Spinal cord (tissue), 10 donors: ENCODE measurements around the gene LRRC4C. TPM values are rescaled to one million over a fixed set of nuclear protein-coding genes. Genes with fewer than 3 reads are reported as not detected.

Source experiments
- DNase-seq, 6 donors: peaks; one replicate each; pipeline versions ENCODE4 v3.0.0 to v3.0.0-alpha.2; 2013 to 2015; ENCODE audit warnings: low spot score in 6 of 6, low read depth in 4 of 6
- H3K27ac ChIP-seq: one replicate; pipeline ENCODE4 v1.5.1; 2013; ENCODE audit warnings: low read depth, low read length, control low read depth
- H3K27me3 ChIP-seq: one replicate; pipeline ENCODE4 v1.6.1; 2013; ENCODE audit warnings: low read length; ENCODE audit not compliant: control insufficient read depth, insufficient read depth
- H3K36me3 ChIP-seq: one replicate; pipeline ENCODE4 v1.6.1; 2013; ENCODE audit warnings: low read length; ENCODE audit not compliant: control insufficient read depth, insufficient read depth
- H3K4me1 ChIP-seq: one replicate; pipeline ENCODE4 v1.6.1; 2013; ENCODE audit warnings: low read length; ENCODE audit not compliant: control insufficient read depth, insufficient read depth
- H3K4me3 ChIP-seq: one replicate; pipeline ENCODE4 v1.5.1; 2013; ENCODE audit warnings: low read depth, low read length, control low read depth
- H3K9me3 ChIP-seq: one replicate; pipeline ENCODE4 v1.6.1; 2013; ENCODE audit warnings: low read length; ENCODE audit not compliant: control insufficient read depth, insufficient read depth
- WGBS: methylation state at CpG from one replicate; pipeline ENCODE4 v1.1.5; 2013; ENCODE audit warnings: missing lambda C conversion rate; ENCODE audit not compliant: insufficient coverage; 5-methylcytosine and 5-hydroxymethylcytosine counted together
- polyA plus RNA-seq, 2 donors: library from polyadenylated mRNA; unstranded; fragments of 120-200 nt; gene quantifications; one replicate each; pipeline ENCODE4 v1.2.1, GENCODE V29; 2013; ENCODE audit not compliant: insufficient read length in 2 of 2
- total RNA-seq, 2 donors: library from RNA; depleted of rRNA in 1 of 2; stranded (reverse); fragments of 120-200 nt in 1 of 2; fragments of >200 nt in 1 of 2; gene quantifications; one replicate each; pipeline versions ENCODE4 v1.2.3 to v1.2.4, GENCODE V29; 2013 to 2014
- donor health status: healthy.

LRRC4C gene
- total and polyA plus RNA-seq, 4 donors: 25.6 to 54.9 (median 39.0) TPM

DNA sequence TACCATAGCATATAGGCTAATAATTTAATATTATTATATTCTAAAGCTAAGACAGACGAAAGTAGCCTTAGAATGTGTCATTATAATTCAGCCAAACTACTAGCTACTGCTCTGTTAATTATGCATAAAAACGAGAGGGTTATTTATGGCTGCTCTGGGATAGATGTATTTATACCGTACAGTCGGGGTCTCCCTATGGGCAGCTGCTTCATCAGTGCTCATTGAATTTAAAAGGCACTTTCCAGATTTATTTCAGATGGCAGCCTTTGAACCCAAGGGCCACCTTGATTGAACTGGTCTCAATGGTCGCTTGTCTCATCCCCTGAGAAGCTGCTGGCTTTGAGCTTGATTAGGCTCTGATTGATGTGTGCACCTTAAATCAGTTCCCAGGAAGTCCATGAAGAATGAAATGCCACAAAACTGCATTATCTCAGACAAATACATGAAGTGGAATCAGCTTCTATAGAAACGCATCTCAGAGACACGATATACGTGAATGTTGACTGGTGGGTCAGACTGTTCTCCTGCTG is 377.6 kb downstream of the LRRC4C start:
- Histone ChIP-seq H3K9me3 (no peaks in the 10 kb centered on the region), H3K4me1 (no peaks in the 10 kb centered on the region), H3K27me3 (no peaks in the 10 kb centered on the region), H3K4me3 (no peak overlapping the region), H3K27ac (no peak overlapping the region), H3K36me3 (no peaks in the 10 kb centered on the region)
- WGBS: 53% methylated on average over 6 of the region's 8 CpGs
- peak in 1 of 6 donors; percentile 10 for DNase-seq

DNA sequence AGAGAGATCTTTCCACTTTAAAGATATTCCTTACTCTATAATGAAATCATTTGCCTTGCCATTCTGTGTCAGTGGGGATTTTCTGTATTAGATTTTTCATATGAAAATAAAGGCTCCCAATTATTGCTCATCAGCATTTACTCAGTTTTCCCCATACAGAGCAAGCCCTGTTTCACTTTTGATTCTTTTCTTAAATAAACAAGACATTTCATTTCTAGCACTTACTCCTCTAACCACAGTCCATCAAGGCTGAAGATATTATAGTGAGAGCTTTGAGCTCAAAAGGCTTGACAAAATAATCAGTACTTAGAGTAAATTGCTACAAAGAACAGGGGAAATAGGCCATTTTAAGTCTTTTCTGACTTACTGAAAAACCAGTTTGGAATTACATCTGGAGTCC is 385.1 kb downstream of the LRRC4C start:
- DNase-seq: no peak
- Histone ChIP-seq H3K27ac (no peak overlapping the region), H3K36me3 (no peaks in the 10 kb centered on the region), H3K4me1 (no peaks in the 10 kb centered on the region), H3K4me3 (no peak overlapping the region), H3K9me3 (no peaks in the 10 kb centered on the region), H3K27me3 (no peaks in the 10 kb centered on the region)

DNA sequence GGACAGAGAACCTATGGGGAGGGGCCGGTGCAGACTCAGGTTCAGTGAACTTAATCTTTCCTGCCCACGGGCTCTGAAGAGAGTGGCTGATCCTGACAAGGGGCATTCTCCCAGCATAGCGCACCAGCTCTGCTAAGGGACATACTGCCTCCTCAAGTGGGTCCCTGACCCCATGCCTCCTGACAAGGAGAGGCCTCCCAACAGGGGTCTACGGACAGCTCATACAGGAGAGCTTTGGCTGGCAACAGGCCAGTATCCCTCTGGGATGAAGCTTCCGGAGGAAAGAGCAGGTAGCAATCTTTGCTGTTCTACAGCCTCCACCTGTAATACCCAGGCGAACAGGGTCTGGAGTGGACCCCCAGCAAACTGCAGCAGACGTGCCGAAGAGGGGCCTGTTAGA is 394.0 kb downstream of the LRRC4C start:
- WGBS: 100% methylated on average over 4 of the region's 8 CpGs
- H3K9me3 ChIP-seq: peaks cover 1% of the 10 kb centered on the region
- H3K36me3 ChIP-seq: no peaks in the 10 kb centered on the region
- no peaks in the 10 kb centered on the region for H3K27me3 ChIP-seq
- no peak overlapping the region for H3K4me3 ChIP-seq
- H3K4me1 ChIP-seq: no peaks in the 10 kb centered on the region
- no peak overlapping the region for H3K27ac ChIP-seq
- no peak for DNase-seq

DNA sequence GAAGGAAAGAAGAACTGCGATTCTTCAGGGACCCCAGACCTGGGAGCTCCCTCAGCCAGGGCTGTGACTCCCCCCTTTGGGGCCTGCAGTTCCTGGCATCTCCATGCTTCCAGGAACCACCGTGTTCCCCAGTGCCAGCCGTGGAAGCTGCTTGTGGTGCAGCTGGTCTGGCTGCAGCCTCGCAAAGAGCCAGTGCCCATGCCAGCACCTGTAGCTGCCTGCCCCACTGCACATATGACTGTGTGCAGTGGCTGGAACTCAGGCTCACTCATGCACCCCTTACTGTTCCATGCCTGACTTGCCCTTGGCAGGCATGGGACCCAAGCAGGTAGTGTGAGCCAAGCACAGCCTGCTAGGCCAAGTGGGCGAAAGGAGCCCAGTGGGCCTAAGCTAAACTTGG is 401.3 kb downstream of the LRRC4C start:
- no peaks in the 10 kb centered on the region for H3K27me3 ChIP-seq
- WGBS: 81% methylated on average over 4 of the region's 5 CpGs
- DNase-seq: no peak
- no peak overlapping the region for H3K27ac ChIP-seq
- H3K4me1 ChIP-seq: no peaks in the 10 kb centered on the region
- H3K9me3 ChIP-seq: no peaks in the 10 kb centered on the region
- H3K4me3 ChIP-seq: no peak overlapping the region
- H3K36me3 ChIP-seq: peaks cover 5% of the 10 kb centered on the region

DNA sequence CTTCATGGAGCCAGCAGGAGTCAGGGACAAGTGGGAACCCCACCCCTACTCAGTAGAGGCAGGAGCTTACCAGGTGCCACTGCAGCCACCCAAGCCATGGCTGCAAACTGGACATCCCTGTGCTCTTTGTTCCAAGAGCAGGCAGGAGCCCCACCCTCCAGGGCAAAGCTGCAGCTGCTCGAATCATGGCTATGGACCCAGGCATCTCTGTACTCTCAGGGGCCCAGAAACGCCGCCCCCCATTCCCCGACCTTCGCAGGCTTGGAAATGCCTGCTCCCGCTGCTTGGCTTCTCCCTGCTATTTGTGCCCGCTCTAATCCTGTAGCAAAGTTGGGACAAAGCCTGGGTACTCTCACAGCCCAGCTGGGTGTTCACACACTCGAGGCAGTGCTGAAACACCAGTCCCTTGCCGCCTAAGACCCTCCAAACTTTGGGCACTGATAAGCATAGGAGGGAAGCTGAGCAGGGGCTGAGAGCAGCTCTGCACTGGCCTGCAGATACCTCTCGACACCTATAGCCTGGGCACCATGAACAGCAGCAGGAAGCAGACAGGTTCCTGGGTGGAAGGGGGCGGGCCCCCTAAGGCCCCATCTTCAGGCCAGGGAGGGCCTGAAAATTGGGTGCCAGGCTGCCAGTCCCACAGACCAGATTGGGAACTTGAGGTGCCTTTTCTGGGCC is 402.4 kb downstream of the LRRC4C start:
- Histone ChIP-seq H3K36me3 (peaks cover 5% of the 10 kb centered on the region), H3K4me3 (no peak overlapping the region), H3K9me3 (no peaks in the 10 kb centered on the region), H3K4me1 (no peaks in the 10 kb centered on the region), H3K27ac (no peak overlapping the region), H3K27me3 (no peaks in the 10 kb centered on the region)
- WGBS: 81% methylated on average over 11 of the region's 11 CpGs
- DNase-seq: no peak

DNA sequence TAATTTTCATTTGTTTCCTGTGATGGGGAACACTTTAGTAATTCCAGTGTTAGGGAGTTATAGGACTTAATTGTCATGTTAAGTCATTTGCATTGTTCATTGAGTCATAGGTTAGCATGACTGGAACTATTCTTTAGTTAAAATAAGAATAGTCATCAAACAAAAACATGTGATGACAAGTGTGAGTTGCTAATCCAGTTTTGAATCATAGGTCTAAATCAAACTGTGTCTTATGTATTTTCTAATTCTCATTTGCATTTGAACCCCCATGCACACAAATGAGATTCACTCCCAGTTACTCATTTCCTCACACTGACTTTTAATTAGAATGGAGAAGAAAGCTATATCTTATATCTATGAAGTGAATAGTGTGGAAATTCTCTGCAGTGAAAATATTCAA is 405.6 kb downstream of the LRRC4C start:
- Histone ChIP-seq H3K9me3 (no peaks in the 10 kb centered on the region), H3K27ac (no peak overlapping the region), H3K4me1 (no peaks in the 10 kb centered on the region), H3K36me3 (peaks cover 5% of the 10 kb centered on the region), H3K4me3 (no peak overlapping the region), H3K27me3 (no peaks in the 10 kb centered on the region)
- DNase-seq: no peak

DNA sequence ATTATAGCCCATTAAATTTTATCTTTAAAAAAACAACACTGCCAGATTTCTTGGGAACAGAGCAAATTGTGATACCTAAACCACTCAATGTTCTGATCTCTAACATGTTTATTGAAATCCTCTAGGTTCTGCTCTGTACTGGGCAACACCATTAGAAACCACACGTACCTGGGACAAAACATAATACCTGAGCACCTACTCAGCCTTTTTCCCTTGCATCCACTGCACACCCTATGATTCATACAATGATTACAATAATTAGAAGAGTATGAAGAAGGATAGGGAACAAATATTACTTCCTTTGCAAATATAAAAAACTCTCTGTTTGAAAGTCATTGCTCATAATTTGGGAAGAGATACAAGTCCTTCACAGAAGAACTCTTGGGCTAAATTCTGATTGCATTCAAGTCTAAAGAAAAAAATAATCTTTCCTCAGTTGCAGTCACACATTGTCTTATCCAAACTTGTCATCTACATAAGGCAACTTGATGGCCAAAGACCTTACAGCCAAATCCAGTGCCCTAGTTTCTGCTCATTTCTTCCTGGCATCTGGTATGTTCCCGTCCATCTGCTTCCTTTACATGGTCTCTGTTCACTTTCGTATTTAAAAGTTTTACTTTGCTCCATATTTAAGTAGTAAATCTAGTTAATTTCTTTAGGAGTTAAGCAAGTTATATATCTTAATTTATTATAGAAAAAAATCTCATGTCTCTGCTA is 407.4 kb downstream of the LRRC4C start:
- no CpG with 5 or more reads among the region's 3 CpGs for WGBS
- H3K4me3 ChIP-seq: no peak overlapping the region
- no peaks in the 10 kb centered on the region for H3K4me1 ChIP-seq
- no peaks in the 10 kb centered on the region for H3K9me3 ChIP-seq
- peak in 1 of 6 donors; percentile 49 for DNase-seq
- no peaks in the 10 kb centered on the region for H3K36me3 ChIP-seq
- no peaks in the 10 kb centered on the region for H3K27me3 ChIP-seq
- H3K27ac ChIP-seq: no peak overlapping the region

DNA sequence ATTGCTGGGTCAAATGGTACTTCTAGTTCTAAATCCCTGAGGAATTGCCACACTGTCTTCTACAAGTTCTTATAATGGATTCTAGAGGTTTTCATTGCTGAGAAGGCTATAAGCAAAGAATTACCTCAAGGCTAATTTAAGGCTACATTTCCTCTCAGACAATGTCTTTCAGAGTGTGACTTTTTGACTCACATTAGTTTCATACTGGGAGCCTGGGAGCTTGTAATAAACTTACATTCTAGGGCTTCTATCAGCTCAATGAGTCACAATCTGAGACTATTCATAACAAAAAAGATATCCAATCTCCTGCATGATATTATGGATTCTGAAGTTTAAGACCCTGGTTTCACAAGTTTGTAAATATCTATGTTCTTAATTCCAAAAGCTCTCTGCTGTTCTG is 408.7 kb downstream of the LRRC4C start:
- Histone ChIP-seq H3K27ac (no peak overlapping the region), H3K4me3 (no peak overlapping the region), H3K36me3 (no peaks in the 10 kb centered on the region), H3K9me3 (no peaks in the 10 kb centered on the region), H3K4me1 (no peaks in the 10 kb centered on the region), H3K27me3 (no peaks in the 10 kb centered on the region)
- no peak for DNase-seq

DNA sequence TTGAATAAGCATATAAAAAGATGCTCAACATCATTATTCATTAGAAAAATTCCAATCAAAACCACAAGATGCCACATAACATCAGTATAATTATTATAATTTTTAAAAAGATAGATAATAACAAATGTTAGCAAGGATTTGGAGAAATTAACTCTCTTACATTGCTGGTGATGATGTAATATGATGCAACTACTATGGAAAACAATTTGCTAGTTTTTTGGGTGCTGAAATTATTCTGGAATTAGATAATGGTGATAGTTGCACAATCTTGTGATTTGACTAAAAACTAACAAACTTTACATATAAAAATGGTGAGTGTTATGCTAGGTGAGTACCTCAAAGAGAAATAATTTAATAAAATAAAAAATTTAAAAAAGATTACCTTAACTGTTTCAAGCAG is 412.2 kb downstream of the LRRC4C start:
- H3K27me3 ChIP-seq: no peaks in the 10 kb centered on the region
- no peaks in the 10 kb centered on the region for H3K4me1 ChIP-seq
- H3K4me3 ChIP-seq: no peak overlapping the region
- H3K9me3 ChIP-seq: no peaks in the 10 kb centered on the region
- no peak for DNase-seq
- H3K36me3 ChIP-seq: no peaks in the 10 kb centered on the region
- H3K27ac ChIP-seq: no peak overlapping the region

DNA sequence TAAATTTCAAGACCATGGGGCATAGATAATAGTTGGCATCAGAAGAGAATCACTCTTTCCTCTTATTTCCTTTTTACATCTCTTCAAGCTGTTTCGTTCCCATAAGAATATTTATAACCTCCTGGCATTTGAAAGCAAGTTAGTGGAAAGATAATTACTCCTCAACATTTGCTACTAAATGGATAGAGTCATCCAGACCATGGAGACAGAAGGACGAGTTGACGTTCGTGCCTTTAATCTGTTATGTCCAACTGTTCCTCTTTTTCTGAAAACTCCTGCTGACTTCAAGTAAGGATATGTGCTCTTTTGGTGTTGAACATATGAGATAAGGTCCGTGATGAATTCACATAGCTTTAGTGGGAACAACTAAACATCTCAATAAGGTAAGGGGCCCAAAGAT is 414.2 kb downstream of the LRRC4C start:
- Histone ChIP-seq H3K9me3 (no peaks in the 10 kb centered on the region), H3K36me3 (no peaks in the 10 kb centered on the region), H3K4me3 (no peak overlapping the region), H3K27ac (no peak overlapping the region), H3K27me3 (no peaks in the 10 kb centered on the region), H3K4me1 (no peaks in the 10 kb centered on the region)
- peak in 1 of 6 donors; percentile 60 for DNase-seq
- WGBS: no CpG with 5 or more reads among the region's 5 CpGs
